Bronchial epithelial cell (primary cell): Measurements from ENCODE around the gene TGFBI. TPM values are rescaled to one million over a fixed set of nuclear protein-coding genes. Genes with fewer than 3 reads are reported as not detected.

Experiments
- DNase-seq: peaks from one replicate; pipeline ENCODE4 v3.0.0-alpha.2; 2010; ENCODE audit warnings: low read depth
- FAIRE-seq: peaks from 2 replicates; lab custom pipeline; 2011; peaks lifted over from hg19 to GRCh38; lab: Jason Lieb, UNC
- H3K27me3 ChIP-seq: 2 replicates; pipeline ENCODE4 v1.5.1; 2011; ENCODE audit warnings: low read length; ENCODE audit not compliant: control insufficient read depth, insufficient read depth
- H3K36me3 ChIP-seq: 2 replicates; pipeline ENCODE4 v1.5.1; 2011; ENCODE audit warnings: low read length; ENCODE audit not compliant: control insufficient read depth, insufficient read depth
- H3K4me3 ChIP-seq: 2 replicates; pipeline ENCODE4 v1.5.1; 2011; ENCODE audit warnings: mild to moderate bottlenecking, low read depth, low read length, control low read depth
- CTCF ChIP-seq: IDR thresholded peaks from 2 replicates; pipeline ENCODE4 v1.5.1; 2011; ENCODE audit warnings: mild to moderate bottlenecking, moderate library complexity, low read length, control low read depth, inconsistent platforms; ENCODE audit not compliant: insufficient read depth, severe bottlenecking
- total RNA-seq: library from RNA; depleted of rRNA; stranded (reverse); fragments of >200 nt; gene quantifications from 2 replicates; pipeline ENCODE4 v1.2.1, GENCODE V29; 2014

The TGFBI gene
- total RNA-seq, 1 donor from 2014 or later, result 218 TPM

- no peak for TF ChIP-seq CTCF
- Histone ChIP-seq H3K36me3 (no peaks in the 10 kb centered on the region), H3K27me3 (no peaks in the 10 kb centered on the region), H3K4me3 (no peak overlapping the region)
- FAIRE-seq, result no peak
- no peak for DNase-seq
Observed at GRCh38 chr5:136015966-136016650, 12.7 kb upstream of the TGFBI start.

GRCh38 chr5:136016945-136017530, 11.8 kb upstream of the TGFBI start:
- Histone ChIP-seq H3K27me3 (no peaks in the 10 kb centered on the region), H3K36me3 (no peaks in the 10 kb centered on the region), H3K4me3 (no peak overlapping the region)
- no peak for TF ChIP-seq CTCF
- DNase-seq (peak; percentile 94), FAIRE-seq (peak; percentile 68)

GRCh38 chr5:136018814-136019783, 9.7 kb upstream of the TGFBI start:
- Histone ChIP-seq H3K4me3 (no peak overlapping the region), H3K36me3 (no peaks in the 10 kb centered on the region), H3K27me3 (no peaks in the 10 kb centered on the region)
- FAIRE-seq (peak; percentile 90), DNase-seq (peak; percentile 56)
- TF ChIP-seq CTCF, result no peak

- TF ChIP-seq CTCF, result no peak
- Histone ChIP-seq H3K36me3 (no peaks in the 10 kb centered on the region), H3K27me3 (no peaks in the 10 kb centered on the region), H3K4me3 (no peak overlapping the region)
- DNase-seq (no peak), FAIRE-seq (no peak)
Observed at GRCh38 chr5:136020001-136020382, 8.8 kb upstream of the TGFBI start.

GRCh38 chr5:136020383-136021015, 8.3 kb upstream of the TGFBI start:
- Histone ChIP-seq H3K36me3 (no peaks in the 10 kb centered on the region), H3K27me3 (no peaks in the 10 kb centered on the region), H3K4me3 (no peak overlapping the region)
- DNase-seq (peak; percentile 99), FAIRE-seq (peak; percentile 52)
- TF ChIP-seq CTCF, result no peak
